Measurements from ENCODE around the gene FBXL16.

DNA sequence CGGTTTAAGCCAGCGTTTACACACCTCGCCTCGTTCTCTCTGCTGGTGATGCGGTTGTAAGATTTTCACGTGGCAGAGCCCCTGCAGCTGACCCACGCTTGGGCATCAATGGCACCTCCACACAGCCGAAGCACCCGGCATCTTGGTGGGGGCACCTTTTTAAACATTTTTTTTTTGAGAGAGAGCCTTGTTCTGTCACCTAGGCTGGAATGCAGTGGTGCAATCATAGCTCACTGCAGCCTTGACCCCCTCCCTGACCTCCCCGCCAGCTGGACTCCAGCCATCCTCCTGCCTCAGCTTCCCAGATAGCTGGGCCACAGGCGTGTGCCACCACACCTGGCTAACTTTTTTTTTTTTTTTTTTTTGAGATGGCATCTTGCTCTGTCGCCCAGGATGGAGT lies 51.6 kb downstream of the FBXL16 start:
- TF ChIP-seq EZH2phosphoT487 (IDR thresholded peaks at IDR 0.05; ENCODE audit: insufficient read depth, low read depth) (no peak), EZH2 (IDR thresholded peaks at IDR 0.05; ENCODE audit: insufficient read depth, poor library complexity, severe bottlenecking) (no peak)

Data from GM23248 (cell line).